ENCODE measurements around the gene OR56A4. TPM values are rescaled to one million over a fixed set of nuclear protein-coding genes. Genes with fewer than 3 reads are reported as not detected.
A peak's percentile ranks its signal among the peaks of the same experiment; 100 is the strongest.

Gene OR56A4
- total RNA-seq, 1 donor from 2014 or later = not detected

- DNase-seq (ENCODE audit: low spot score) = no peak
Observed at GRCh38 chr11:5966958-5967357, 39.8 kb downstream of the OR56A4 start.

GRCh38 chr11:5960704-5961320, 45.9 kb downstream of the OR56A4 start:
- DNase-seq (ENCODE audit: low spot score) = peak; percentile 84

GRCh38 chr11:5955586-5955985, 51.2 kb downstream of the OR56A4 start:
- DNase-seq (ENCODE audit: low spot score) = no peak

Other genes starting within 250 kb of the OR56A4 start
- 0.29 TPM for gene OR52N5, start 223.6 kb downstream of the OR56A4 start, total RNA-seq
- 1.00 TPM for gene OR52N1, start 215.7 kb downstream of the OR56A4 start, total RNA-seq
- not detected for gene OR52N2, start 198.0 kb downstream of the OR56A4 start, total RNA-seq
- gene OR52E6, start 165.0 kb downstream of the OR56A4 start, total RNA-seq = not detected
- gene OR52E8, start 149.3 kb downstream of the OR56A4 start, total RNA-seq = not detected
- not detected for gene OR52E4, start 126.3 kb downstream of the OR56A4 start, total RNA-seq
- not detected for gene OR52E5, start 113.7 kb downstream of the OR56A4 start, total RNA-seq
- not detected for gene OR56A3, start 64.7 kb downstream of the OR56A4 start, total RNA-seq
- gene OR56A5, start 38.5 kb downstream of the OR56A4 start, total RNA-seq = not detected
- not detected for gene OR52L1, start 20.0 kb downstream of the OR56A4 start, total RNA-seq
- 0.03 TPM for gene OR56A1, start 23.8 kb upstream of the OR56A4 start, total RNA-seq
- not detected for gene OR56B4, start 100.7 kb upstream of the OR56A4 start, total RNA-seq
- gene OR52B2, start 163.4 kb upstream of the OR56A4 start, total RNA-seq = not detected
- not detected for gene OR52W1, start 192.3 kb upstream of the OR56A4 start, total RNA-seq
- not detected for gene C11orf42, start 198.6 kb upstream of the OR56A4 start, total RNA-seq
- gene FHIP1B, start 227.7 kb upstream of the OR56A4 start, total RNA-seq = 23.2 TPM
- gene CNGA4, start 232.1 kb upstream of the OR56A4 start, total RNA-seq = not detected

All from mesenteric fat pad (tissue), 1 donor.